GM04504 (cell line): Measurements from ENCODE around the gene LMX1B.
A peak's percentile ranks its signal among the peaks of the same experiment; 100 is the strongest.

Experiments used
- DNase-seq: peaks from one replicate; pipeline ENCODE4 v3.0.0-alpha.2; 2012; ENCODE audit warnings: low read depth

The LMX1B gene

DNA sequence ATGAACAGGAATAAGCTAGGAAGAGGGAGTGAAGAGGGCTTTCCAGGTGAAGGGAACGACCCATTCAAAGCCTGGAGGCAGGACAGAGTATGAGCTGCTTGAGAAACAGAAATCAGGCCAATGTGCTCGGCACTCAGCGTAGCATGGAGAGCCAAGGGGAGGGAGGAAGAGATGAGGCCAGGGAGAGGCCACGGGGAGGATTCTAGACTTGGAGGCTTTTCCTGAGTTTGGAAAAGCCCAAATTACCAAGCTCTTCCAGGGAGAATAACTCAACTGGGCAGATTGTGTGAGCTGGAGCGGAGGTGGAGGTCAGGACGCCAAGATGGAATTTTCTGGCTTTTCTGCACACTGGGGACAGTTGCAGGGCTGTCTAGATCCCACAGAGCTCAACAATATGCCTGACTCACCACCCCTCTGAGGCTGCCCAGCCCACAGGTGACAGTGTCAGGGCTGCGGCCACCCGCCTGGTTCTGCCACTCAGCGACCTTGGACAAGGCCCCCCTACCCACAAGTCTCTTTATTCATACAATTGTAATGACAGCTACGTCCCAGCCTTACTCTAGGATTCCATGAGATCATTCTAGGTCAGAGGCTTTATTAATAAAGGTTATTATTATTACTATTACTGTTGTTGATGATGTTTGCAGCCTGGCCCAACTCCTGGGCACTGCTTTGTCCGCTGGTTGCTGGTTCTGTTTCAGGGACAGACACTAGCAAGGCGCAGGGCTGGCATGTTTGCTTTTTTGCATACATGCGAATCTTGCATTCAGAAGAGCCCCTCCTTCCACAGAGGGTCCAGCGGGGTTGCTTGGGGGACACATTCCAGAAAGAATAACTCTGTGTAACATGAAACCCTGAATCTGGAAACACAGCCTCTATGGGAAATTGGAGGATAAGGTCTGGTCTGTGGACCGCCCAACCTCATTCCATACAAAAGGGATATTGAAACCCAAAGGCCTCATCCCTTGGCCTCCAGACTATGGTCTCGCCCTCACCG is 9.4 kb upstream of the LMX1B start:
- DNase-seq, result no peak

DNA sequence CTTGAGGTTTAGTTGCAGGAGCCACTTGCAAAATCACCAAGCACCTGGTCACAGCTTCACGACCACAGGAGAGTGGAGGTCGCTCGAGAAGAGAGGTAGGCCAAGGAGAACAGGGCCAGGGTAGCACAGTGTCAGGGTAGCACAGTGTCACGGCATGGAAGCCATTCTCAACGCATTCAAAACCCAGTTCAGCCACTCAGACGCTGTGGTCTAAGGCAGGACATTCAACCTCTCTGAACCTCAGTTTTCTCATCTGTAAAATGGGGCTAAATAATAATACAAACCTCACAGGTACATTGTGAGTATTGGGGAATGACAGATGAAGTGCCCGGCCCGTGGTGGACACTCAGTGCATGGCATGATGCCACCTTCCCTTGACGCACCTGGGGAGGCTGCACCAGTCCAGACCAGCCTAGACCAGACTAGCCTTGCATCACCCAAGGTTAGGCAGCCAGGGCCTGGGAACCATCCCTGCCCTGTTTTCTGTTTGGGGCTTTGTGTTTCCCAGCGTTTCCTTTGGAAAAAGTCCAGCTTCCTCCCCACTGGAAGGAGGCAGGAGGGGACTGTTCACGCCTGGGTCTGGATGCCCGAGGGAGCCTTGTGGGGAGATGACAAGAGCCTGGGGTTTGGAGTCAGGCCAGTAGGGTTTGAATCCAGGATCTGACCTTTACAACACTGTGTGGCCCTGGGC is 7.8 kb upstream of the LMX1B start:
- no peak for DNase-seq

DNA sequence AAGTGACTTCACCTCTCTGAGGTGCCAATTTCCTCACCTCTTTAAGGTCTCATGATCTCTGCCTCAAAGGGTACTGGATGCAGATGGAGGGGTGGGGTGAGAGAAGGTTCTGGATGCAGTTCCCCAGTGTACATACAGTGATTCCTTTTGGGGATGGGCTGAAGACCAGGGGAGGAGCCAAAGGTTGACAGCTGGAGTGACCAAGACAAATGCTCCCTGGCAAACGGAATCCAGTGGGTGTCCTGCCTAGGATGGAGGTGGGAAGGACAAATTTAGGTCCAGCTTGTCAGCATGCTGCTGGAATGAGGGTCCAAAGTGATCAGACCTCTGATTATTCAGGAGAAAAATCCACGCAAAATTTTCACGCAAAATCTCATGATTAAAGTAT is 7.3 kb upstream of the LMX1B start:
- no peak for DNase-seq

DNA sequence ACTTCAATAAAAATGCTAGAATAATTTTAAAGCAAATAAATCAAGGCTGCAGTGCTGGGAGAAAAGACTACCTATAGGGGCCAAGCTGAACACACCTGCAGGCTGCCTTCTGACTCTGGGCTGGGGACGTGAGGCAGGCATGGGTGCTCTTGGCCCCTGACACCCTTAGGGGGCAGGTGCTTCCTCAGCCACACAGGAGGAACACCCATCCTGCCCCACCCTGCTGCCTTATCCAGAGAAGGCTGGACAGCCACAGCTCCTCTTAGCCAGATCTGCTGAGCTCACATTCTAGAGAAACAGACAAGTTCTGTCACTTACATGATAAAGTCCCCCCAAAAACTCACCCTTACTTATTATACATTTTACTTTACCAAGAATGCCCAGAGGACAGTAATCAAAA is 6.6 kb upstream of the LMX1B start:
- no peak for DNase-seq

DNA sequence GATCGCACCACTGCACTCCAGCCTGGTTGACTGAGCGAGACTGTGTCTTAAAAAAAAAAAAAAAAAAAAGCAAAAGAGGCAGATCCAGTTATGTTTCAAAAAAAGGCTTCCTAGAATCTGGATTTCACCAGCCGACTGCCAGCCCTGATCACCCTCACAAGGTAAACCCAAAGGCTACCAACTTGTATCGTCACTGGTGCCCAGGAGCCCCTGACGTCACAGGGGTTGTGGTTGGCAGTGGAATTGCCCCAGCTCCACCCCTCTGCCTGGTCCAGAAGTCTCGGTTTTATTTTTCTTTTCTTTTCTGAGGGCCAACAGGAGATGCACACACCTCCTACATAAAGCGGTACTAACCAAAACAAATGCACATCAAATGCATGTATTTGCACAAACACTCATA is 6.0 kb upstream of the LMX1B start:
- DNase-seq, result no peak

DNA sequence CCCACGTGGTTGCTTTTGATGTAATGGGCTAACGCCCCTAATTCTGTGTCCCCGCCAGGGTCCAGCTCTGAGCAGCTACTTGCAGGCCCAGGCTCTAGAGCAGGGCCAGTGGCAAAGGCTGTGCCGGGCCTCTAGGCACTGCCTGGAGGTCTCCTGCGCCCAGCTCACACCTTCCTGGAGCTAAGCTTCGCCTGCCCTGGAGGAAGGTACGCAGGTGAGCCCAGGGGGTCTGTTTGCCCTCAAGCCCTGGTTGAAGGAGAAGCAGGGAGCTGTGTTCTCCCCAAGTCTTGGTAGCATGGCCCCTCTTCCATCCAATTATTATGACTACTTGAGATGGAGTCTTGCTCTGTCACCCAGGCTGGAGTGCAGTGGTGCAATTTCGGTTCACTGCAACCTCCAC is 5.2 kb upstream of the LMX1B start:
- DNase-seq, result no peak

DNA sequence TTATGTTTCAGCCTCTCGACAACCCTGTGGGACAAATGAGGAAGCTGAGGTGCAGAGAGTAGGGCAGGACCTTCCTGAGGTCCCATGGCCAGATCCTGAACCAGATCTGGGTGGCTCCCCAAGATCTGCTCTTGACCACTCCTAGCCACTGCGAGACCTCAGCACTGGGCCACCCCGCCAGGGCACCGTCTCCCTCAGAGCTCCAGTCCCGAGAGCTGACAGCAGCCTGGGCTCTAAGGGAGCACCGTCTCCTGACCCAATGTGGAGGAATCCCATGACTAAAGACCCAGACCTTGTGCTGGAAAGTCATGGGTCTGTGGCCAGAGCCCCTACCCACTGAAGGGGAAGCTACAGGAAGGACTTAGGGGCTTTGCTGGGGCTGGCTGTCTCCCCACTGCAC is 4.5 kb upstream of the LMX1B start:
- no peak for DNase-seq

DNA sequence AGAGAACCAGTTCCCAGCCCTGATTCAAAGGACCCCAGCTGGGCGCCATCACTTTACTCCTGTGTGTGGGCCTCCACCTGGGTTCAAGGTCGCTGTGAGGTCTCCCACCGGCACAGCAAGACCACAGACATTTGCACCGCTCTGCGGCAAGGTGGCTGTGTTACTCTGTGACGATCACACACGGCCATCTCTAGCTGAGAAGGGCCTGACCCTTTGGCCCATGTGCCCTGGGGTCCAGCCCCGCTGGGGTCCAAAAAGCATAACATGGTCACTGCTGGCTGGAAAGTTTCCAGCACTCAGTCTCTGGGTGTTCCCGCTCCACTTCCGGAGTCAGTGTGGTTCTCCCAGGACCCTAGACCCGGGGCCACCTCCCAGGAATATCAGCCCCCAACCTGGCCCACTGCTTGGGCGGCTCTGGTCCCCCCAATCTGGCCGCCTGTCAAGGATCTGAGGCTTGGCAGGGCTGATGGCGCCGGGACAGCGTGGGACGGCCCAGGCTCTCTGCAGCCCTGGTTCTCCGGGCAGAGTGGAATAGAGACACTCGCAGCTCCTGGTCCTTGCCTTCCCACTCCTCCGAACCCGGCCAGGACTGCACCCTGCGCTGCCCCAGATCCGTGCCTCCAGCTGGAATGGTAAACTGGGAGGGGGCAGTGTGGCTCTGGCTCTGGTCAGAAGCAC is 3.9 kb upstream of the LMX1B start:
- DNase-seq, result no peak

DNA sequence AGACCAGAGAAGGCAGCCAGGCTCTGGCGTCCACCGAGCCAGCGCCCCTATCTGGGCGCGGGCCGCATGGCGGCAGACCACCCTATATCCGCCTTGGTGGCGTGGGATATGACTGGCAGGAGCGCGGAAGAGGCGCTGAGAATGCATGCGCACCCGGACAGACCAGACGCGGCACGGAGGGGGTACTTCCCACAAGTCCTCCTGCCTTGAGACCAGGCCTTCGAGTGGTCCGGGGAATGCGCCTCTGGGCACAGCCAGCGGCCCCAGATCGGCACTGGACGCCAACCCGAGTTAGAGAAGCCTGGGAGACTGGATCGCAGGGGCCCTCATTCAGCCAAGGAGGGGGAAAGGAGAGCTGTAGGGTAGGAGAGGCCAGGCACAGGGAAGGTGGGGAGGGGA is 2.5 kb upstream of the LMX1B start:
- DNase-seq, result no peak

DNA sequence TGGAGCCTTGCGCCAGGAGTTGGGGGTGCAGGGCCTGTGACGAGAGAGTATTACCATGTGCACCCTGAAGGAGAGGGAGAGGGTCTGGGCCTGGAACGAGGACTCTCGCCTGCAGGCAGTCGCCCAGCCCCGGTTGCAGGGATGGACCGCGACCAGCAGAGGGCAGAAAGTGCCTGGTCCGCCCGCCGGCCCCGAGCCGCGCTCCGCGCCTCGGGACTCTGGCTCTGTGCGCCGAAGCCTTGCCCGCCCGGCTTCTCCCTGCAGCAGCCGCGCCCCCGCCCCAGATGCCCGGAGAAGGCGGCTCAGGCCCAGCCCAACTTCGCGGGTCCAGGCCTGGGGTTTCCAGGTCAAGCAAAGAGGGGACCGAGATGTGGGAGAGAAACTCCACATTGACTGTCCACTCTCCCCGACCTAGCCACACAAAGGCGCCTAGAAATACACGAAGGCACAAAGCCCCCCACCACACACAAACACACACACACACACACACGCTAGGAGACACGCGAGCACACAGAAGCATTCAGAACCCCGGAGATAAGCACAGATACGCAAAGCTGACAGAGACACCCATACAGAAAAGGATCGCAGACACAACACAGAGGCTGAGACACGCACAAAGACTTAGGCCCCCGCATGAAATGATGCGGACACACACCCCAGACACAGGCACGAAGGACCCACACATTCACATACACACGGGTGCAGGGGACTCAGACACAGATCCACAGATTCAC is 2.0 kb upstream of the LMX1B start:
- peak; percentile 25 for DNase-seq

DNA sequence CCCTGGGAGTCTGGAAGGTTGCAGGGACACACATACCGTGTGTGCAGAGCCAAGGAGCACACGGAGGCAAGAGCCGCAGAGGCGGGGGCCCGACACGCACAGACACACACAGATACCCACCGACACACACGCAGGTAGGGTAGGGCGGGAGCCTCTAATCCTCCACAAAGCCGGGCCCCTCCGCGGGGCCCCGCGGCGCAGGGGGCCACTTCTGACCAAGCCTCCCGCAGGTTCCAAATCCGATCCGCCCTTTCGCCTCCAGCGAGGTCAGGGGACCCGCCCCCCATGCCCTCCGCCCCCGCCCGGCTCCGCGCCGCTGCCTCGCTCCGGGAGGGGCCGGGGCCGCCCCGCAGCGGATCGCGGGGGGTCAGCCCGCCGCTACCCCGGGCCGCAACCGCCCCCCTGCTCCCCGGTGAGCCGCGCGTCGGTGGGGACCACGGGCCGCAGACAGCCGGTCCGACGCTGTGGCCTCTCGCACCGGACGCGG is 1.4 kb upstream of the LMX1B start:
- no peak for DNase-seq

DNA sequence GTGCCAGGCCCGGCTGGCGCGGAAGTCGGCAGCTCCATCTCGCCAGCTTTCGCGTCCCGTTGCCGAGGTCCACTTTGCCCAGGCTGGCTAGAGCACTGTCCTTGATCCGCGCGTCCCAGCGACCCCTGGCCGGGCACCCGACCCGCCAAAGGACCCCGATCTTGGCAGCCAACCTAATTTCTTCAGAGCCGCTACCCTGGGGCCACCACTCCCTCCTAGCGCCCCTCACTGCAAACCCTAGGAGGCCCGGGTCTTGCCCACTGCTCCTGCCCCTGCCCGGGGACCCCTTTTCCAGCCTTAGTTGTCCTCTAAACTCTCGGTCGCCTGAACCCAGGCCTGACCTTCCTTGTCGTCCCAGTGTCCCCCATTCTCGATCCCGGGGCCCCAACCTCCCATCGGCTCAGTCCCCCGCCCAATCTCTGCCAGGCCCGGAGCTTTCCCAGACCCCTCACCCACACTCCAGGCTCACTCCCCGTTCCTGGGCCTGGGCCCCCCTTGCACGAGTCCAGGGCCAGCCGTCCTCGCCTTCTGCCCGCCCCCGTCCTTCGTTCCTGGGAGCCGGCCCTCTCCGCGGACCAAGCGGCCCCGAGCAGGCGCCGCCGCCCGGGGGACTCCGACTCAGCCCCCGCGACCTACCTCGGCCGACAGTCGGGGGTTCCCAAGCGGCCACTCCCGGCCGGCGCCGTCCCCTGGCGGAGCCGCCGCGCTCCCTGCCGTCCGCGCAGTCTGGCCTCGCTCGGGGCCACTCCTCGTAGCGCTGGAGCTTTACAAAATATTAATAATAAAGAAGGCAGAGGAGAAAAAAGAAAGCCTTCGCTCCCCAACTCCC is 701 bp upstream of the LMX1B start:
- DNase-seq, result no peak

DNA sequence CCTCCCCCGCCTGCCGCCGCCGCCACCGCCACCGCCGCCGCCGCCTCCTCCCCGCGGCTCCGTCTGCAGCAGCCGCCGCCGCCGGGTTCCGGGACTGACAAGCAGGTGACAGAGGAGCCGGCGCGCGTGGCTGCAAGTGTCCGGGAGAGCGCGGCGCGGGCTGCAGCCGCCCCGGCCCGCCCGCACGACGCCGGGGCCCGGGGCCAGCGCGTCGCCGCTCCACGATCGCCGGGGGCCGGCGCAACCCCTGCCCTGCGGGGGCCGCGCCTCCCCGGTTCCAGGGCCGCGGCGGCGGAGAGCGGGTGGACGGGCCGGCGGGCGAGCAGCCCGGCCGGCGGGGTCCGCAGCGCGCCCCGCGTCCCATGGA is 343 bp downstream of the LMX1B start:
- DNase-seq, result no peak

DNA sequence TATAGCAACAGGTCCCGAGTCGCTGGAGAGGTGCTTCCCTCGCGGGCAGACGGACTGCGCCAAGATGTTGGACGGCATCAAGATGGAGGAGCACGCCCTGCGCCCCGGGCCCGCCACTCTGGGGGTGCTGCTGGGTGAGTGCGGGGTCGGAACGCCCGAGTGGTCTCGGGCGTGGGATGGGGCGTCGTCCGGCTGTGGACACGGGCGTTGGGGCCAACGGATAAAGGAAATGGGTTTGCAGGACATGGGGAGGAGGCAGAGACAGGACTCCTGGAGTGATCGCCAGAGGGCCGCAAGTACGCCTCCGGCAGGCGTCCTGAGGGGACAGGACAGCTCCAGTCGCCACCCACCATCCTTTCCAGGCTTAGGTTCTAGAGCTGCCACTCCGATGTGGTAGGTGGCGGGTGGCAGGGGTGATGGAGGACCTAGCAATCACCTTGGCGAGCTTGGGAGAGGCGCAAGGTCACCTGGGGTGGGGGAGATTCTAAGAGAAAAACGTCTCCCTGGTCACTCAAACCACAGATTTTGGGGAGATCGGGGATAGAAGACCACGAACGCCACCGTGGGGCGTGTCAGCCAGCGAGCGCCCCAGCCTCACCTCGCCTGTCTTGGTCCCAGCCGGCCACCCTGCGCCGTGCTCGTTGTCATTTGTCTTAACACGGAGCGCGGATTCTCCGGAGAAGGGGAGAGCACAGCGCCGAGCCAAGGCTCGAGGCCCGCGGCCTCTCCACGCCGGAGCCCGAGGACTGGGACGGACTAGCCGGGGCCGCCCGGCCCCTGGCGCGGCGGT is 922 bp downstream of the LMX1B start:
- DNase-seq, result no peak

DNA sequence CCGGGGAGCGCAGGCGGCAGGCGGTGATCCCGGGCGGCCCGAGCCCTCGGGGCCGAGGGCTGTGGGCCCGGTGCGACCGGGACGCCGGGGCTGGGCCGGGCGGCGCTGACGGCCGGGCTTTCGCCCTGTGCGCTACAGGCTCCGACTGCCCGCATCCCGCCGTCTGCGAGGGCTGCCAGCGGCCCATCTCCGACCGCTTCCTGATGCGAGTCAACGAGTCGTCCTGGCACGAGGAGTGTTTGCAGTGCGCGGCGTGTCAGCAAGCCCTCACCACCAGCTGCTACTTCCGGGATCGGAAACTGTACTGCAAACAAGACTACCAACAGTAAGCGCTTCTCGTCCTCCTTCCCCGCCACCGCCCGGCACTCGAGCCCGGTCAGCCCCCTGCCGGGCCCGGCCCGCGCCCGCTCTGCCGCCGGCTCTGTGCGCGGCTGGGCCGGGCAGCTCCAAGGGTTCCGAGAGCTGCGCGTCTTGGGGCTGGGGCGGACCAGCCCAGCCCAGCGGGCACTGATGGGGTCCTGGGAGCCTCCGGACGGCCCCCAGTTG is 1.6 kb downstream of the LMX1B start:
- DNase-seq, result no peak

DNA sequence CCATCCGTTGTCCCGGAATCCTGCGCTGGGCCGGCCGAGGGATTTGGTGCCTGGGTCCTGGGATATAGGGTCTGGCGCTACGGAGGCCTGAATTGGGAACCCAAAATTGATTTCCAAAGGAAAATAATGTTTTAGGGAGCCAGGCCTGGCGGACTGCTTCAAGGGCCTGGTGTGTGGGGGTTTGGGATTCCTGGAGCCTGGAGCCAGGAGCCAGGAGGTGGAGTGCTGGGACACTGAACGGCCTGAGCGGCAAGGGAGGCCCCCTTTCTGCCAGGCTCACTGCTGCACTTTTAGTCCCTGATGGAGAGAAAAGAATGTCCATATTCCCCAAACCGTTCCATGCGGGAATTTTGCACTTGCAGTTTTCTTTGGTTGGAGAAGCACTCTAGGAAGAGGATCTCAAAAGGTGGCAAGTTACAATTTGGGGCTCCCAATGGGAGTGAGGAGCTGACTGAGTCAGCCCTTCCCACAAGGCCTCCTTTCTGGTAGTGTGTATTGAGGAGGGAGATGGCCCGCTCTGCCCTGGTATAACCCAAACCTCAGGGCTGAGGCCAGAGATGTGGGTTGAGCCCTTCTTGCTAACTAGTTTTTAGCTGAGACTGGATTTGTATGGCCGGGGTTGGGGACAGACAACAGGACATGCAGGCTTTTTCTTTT is 2.2 kb downstream of the LMX1B start:
- no peak for DNase-seq

DNA sequence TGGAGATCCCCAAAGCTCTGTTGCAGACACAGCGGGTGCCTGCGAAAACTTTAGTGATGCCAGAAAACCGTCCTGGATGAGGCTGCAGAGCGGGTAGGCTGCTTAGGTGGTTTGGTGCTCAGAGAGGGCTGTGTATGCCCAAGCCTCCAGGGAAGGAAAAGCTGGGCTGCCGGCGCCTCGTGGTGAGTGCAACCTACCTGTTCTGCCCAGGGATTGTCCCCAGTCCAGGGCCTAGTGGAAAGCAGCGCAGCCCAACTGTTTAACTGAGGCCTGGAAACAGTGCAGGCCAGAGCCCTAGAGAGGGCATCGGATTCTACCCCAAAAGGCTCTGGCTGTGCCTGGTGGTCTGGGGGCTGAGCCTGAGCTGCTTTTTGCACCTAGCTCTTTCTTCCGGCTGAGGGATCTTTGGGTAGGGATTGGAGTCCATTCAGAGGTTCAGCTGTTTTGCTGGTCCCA is 2.8 kb downstream of the LMX1B start:
- no peak for DNase-seq

DNA sequence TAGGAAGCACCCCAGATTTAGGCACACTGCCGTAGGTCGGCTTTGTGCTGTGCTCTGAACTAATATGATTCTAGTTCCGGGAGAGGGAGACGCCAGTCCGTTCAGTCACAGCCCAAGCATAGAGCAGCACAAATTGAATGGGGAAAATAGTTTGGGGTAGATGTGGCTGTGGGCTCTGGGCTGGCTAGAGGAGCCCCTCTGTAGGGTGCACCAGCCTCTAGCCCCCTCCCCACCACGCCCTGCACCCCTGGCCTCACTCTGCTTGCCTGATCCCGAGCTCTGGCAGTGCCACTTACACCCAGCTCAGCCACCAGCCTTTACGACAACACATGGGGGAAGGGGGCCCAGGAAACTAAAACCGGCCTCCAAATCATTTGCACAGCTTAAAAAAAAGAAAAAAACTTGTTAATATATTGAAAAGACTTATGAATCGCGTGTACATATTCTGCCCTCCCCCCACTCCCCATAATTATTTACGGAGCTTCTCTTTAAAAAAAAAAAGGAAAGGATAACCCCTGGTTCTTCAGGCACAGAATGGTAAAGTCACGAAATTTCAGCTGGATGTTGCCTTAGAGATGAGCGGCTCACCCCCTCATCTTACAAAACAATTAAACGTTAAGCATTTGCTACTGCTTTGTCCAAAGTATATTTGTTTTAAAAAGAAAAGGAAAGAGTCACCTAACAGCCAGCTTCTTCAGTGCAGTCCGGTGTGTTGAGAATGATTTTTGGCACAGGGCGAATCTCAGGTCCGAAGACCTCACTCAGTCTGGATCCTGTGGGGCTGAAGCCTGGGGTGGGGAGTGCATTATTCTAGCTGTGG is 3.5 kb downstream of the LMX1B start:
- no peak for DNase-seq

DNA sequence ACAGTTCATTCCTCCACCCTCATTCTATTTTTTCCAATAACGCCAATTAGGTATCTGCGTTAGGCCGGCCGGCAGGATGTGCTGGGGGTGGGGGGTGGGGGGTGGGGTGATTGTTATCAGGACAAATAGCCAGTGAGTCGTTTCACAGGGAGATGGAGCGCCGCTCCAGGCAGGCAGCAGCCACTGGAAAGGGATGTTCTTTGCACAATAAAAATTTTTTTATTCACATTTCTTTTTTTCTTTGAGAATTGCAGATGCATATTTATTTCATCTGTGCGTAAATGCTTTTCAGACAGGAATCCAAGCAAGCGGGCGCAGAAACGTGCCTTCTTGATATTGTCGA is 4.1 kb downstream of the LMX1B start:
- DNase-seq, result no peak
